Measurements from ENCODE around the gene PTPRK.

DNA sequence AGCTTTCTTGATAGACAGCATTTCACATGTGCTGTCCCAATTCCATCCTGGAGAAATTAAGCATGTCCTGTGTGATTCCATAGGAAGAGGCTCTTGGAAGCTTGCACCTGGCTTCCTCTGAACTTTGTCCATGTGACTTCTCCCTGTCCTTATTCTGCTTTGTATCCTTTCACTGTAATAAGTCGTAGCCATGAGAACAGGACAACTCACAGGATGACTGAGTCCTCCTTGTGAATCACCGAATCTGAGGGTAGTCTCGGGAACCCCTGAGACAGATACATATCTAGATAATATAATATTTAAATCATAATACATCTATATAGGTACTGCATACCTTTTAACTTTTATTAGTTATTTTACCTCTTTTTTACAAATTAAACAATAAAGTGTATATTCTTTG is 462.9 kb downstream of the PTPRK start:
- TF ChIP-seq REST (IDR thresholded peaks at IDR 0.05; ENCODE audit: low read depth): no peak
- TF ChIP-seq TAF1 (IDR thresholded peaks at IDR 0.05; ENCODE audit: low read depth): no peak
- TF ChIP-seq EP300 (IDR thresholded peaks at IDR 0.05; ENCODE audit: borderline replicate concordance): no peak
- TF ChIP-seq TEAD4 (IDR thresholded peaks at IDR 0.05): no peak
- no peak for TF ChIP-seq CREB1 (IDR thresholded peaks at IDR 0.05; ENCODE audit: low read depth)
- no peak for TF ChIP-seq YY1 (IDR thresholded peaks at IDR 0.05; ENCODE audit: low read depth)
- no peak for TF ChIP-seq USF1 (IDR thresholded peaks at IDR 0.05)
- TF ChIP-seq CEBPB (IDR thresholded peaks at IDR 0.05): no peak
- no peak for TF ChIP-seq RAD21 (IDR thresholded peaks at IDR 0.05; ENCODE audit: low read depth)

All from Ishikawa (cell line).